GM12878 (cell line): ENCODE results near the gene TRIP11. TPM values are rescaled to one million over a fixed set of nuclear protein-coding genes. Genes with fewer than 3 reads are reported as not detected.

Experiments
- ATAC-seq: fragments of 200-7000 bp; cut with Tn5 transposase; 3 replicates; pipeline ENCODE4 v1.9.1; 2020; ENCODE audit warnings: mild to moderate bottlenecking, moderate library complexity
- BruUV-seq: library from RNA; stranded (reverse); fragments of 400-500 nt; replicated peaks from 2 replicates; lab custom pipeline; 2021; lab: Mats Ljungman, UMichigan
- CTCF ChIA-PET: fragments of 300-600 bp; sonication (Branson Sonifier 250); formaldehyde crosslinking; extraction: SDS; loops from one replicate; lab custom pipeline; 2021; ENCODE audit warnings: inconsistent platforms; lab: Yijun Ruan, JAX
- POLR2A ChIA-PET: fragments of 350-600 bp; formaldehyde crosslinking; extraction: SDS; loops from one replicate; lab custom pipeline; 2021; ENCODE audit warnings: inconsistent platforms; lab: Charles Lee
- RAD21 ChIA-PET: fragments of 300-600 bp; sonication (Branson Sonifier 250); formaldehyde crosslinking; loops from one replicate; lab custom pipeline; 2023; ENCODE audit warnings: antibody characterized with exemption; ENCODE audit not compliant: unreplicated experiment; lab: Charles Lee
- SMC1A ChIA-PET: fragments of 300-600 bp; sonication (Branson Sonifier 250); formaldehyde crosslinking; loops from one replicate; lab custom pipeline; 2023; ENCODE audit not compliant: unreplicated experiment, uncharacterized antibody; lab: Charles Lee
- DNase-seq: peaks from one replicate; pipeline ENCODE4 v3.0.0-alpha.2; 2011; ENCODE audit warnings: low read depth, low spot score
- FAIRE-seq: peaks from 3 replicates; lab custom pipeline; 2011; peaks lifted over from hg19 to GRCh38; lab: Jason Lieb, UNC
- H2AFZ ChIP-seq: 2 replicates; pipeline ENCODE4 v1.6.0; 2011; ENCODE audit warnings: low read depth, low read length, control low read depth; ENCODE audit not compliant: control insufficient read depth
- H3K27ac ChIP-seq: 2 replicates; pipeline ENCODE4 v1.5.1; 2011; ENCODE audit warnings: control low read depth; ENCODE audit not compliant: control insufficient read depth, insufficient read depth
- H3K27me3 ChIP-seq, 2 experiments: replicated peaks in 1 of 2; 2 replicates each; pipeline versions ENCODE4 v1.6.0 to v1.6.1; 2011; ENCODE audit warnings: low read length in 1 of 2; ENCODE audit not compliant: control insufficient read depth in 2 of 2, insufficient read depth in 2 of 2
- H3K36me3 ChIP-seq, 2 experiments: 2 replicates each; pipeline ENCODE4 v1.5.1; 2011; ENCODE audit warnings: low read length in 1 of 2; ENCODE audit not compliant: control insufficient read depth in 2 of 2, insufficient read depth in 2 of 2
- H3K4me1 ChIP-seq: 2 replicates; pipeline ENCODE4 v1.6.1; 2011; ENCODE audit warnings: mild to moderate bottlenecking, low read length, moderate library complexity, mixed read lengths; ENCODE audit not compliant: control insufficient read depth, insufficient read depth
- H3K4me2 ChIP-seq: 2 replicates; pipeline ENCODE4 v1.6.0; 2011; ENCODE audit warnings: control low read depth; ENCODE audit not compliant: control insufficient read depth, insufficient read depth
- H3K4me3 ChIP-seq: fragments of 200-600 bp; sonication (generic); 2 replicates; pipeline ENCODE4 v1.5.1; 2016
- H3K79me2 ChIP-seq: 2 replicates; pipeline ENCODE4 v1.6.0; 2011; ENCODE audit warnings: low read length; ENCODE audit not compliant: control insufficient read depth, insufficient read depth
- H3K9ac ChIP-seq: 2 replicates; pipeline ENCODE4 v1.8.0; 2011; ENCODE audit warnings: low read length, control low read depth, mixed read lengths; ENCODE audit not compliant: control insufficient read depth, insufficient read depth
- H3K9me3 ChIP-seq: replicated peaks from 3 replicates; pipeline ENCODE4 v1.5.1; 2011; ENCODE audit warnings: mild to moderate bottlenecking, low read length; ENCODE audit not compliant: control insufficient read depth, insufficient read depth
- H4K20me1 ChIP-seq: 2 replicates; pipeline ENCODE4 v1.6.0; 2011; ENCODE audit not compliant: control insufficient read depth, insufficient read depth
- ATF7 ChIP-seq: fragments of 450-650 bp; IDR thresholded peaks from 2 replicates; pipeline ENCODE4 v1.6.1; 2016; ENCODE audit warnings: low read depth, mild to moderate bottlenecking
- CBX3 ChIP-seq: fragments of 200-600 bp; sonication (generic); IDR thresholded peaks from 2 replicates; pipeline ENCODE4 v1.6.1; 2016; ENCODE audit warnings: low read depth, borderline replicate concordance
- EGR1 ChIP-seq, 2 experiments: IDR thresholded peaks; 1 replicate in 1 of 2; 2 replicates in 1 of 2; pipeline ENCODE4 v1.6.1; 2011 to 2012; ENCODE audit warnings: low read depth in 2 of 2, low read length in 2 of 2, borderline replicate concordance in 1 of 2, mild to moderate bottlenecking in 1 of 2, moderate library complexity in 1 of 2
- EZH2 ChIP-seq: IDR thresholded peaks from 2 replicates; pipeline ENCODE4 v1.6.1; 2012; ENCODE audit warnings: low read depth, mild to moderate bottlenecking, control low read depth, inconsistent platforms, low read length, borderline replicate concordance; ENCODE audit not compliant: control insufficient read depth
- FOXK2 ChIP-seq: fragments of 450-650 bp; IDR thresholded peaks from 2 replicates; pipeline ENCODE4 v1.6.1; 2017; ENCODE audit warnings: mild to moderate bottlenecking, moderate library complexity
- HDGF ChIP-seq: fragments of 450-650 bp; IDR thresholded peaks from 2 replicates; pipeline ENCODE4 v1.6.1; 2016; ENCODE audit warnings: antibody characterized with exemption
- IKZF2 ChIP-seq, 2 experiments: fragments of 450-650 bp; IDR thresholded peaks; 2 replicates each; pipeline ENCODE4 v1.6.1; 2017; ENCODE audit warnings: mild to moderate bottlenecking in 2 of 2, moderate library complexity in 2 of 2
- NRF1 ChIP-seq: conservative IDR thresholded peaks from 2 replicates; pipeline ENCODE4 v1.6.1; 2011; ENCODE audit warnings: mild to moderate bottlenecking, low read depth, low read length, improper control_type of control experiment
- RELA ChIP-seq: fragments of 450-650 bp; IDR thresholded peaks from 2 replicates; pipeline ENCODE4 v1.8.0; 2014; ENCODE audit warnings: borderline replicate concordance; ENCODE audit not compliant: partially characterized antibody
- SIN3A ChIP-seq: IDR thresholded peaks from 2 replicates; pipeline ENCODE4 v1.6.1; 2012; ENCODE audit warnings: low read depth, low read length, improper control_type of control experiment
- YBX1 ChIP-seq: fragments of 450-650 bp; IDR thresholded peaks from 2 replicates; pipeline ENCODE4 v1.6.1; 2016; ENCODE audit warnings: antibody characterized with exemption
- ZNF592 ChIP-seq: fragments of 450-650 bp; IDR thresholded peaks from 2 replicates; pipeline ENCODE4 v1.6.1; 2017; ENCODE audit warnings: mild to moderate bottlenecking, moderate library complexity
- WGBS: methylation state at CpG from one replicate; pipeline ENCODE4 v1.1.6; 2016; ENCODE audit warnings: low lambda C conversion rate; ENCODE audit not compliant: insufficient replicate concordance, insufficient coverage; ENCODE audit errors: missing lambda C conversion rate; 5-methylcytosine and 5-hydroxymethylcytosine counted together
- in situ Hi-C: fragments of 300-500 bp; cut with MboI; formaldehyde crosslinking; loops from 9 replicates; pipeline ENCODE4 v1.14.3; 2018; ENCODE audit warnings: mixed read lengths
- intact Hi-C: fragments of 100-400 bp; cut with micrococcal nuclease; formaldehyde crosslinking; loops from one replicate; pipeline ENCODE4 v1.14.2; 2022; ENCODE audit not compliant: unreplicated experiment
- polyA plus RNA-seq, 11 experiments: library from polyadenylated mRNA; depleted of rRNA in 4 of 11; unstranded in 6 of 11; stranded (reverse) in 5 of 11; fragments of >200 nt; fragmentation: Nextera tagmentation in 4 of 11; fragmentation: Illumina TruSeq in 1 of 11; extraction: Ambion mirVana in 4 of 11; extraction: Trizol in 1 of 11; gene quantifications; 1 replicate in 1 of 11; 2 replicates in 10 of 11; pipeline versions ENCODE4 v1.2.1 to v1.2.3, GENCODE V29; 2011 to 2016; ENCODE audit warnings: inconsistent platforms in 2 of 11, missing spikeins in 2 of 11, low read depth in 1 of 11
- total RNA-seq, 4 experiments: library from RNA; depleted of rRNA in 3 of 4; stranded (reverse); fragments of >200 nt in 3 of 4; fragmentation: Illumina TruSeq in 1 of 4; extraction: Trizol in 1 of 4; gene quantifications; 2 replicates each; pipeline versions ENCODE4 v1.2.1 to v1.2.3, GENCODE V29; 2013 to 2021
- TF ChIP-seq, protein P1 (sequence below): fragments of 150-350 bp; IDR thresholded peaks from 2 replicates; pipeline ENCODE4 v1.6.1; 2016; ENCODE audit warnings: low read depth, low read length
- TF ChIP-seq, protein P2 (sequence below): fragments of 450-650 bp; conservative IDR thresholded peaks from 2 replicates; pipeline ENCODE4 v1.6.1; 2017; ENCODE audit warnings: mild to moderate bottlenecking, moderate library complexity
- TF ChIP-seq, protein P3 (sequence below): IDR thresholded peaks from 2 replicates; pipeline ENCODE4 v1.6.1; 2011; ENCODE audit warnings: borderline replicate concordance, low read depth, mild to moderate bottlenecking, moderate library complexity, mixed read lengths, low read length; ENCODE audit not compliant: insufficient read depth; ENCODE audit errors: extremely low read length

The TRIP11 gene
- total and polyA plus RNA-seq, 10 of the 15 experiments (the other 5 are each of a cell fraction or from before 2014, with no cell fraction given) = 5.3 to 46.1 (median 19.9) TPM

DNA sequence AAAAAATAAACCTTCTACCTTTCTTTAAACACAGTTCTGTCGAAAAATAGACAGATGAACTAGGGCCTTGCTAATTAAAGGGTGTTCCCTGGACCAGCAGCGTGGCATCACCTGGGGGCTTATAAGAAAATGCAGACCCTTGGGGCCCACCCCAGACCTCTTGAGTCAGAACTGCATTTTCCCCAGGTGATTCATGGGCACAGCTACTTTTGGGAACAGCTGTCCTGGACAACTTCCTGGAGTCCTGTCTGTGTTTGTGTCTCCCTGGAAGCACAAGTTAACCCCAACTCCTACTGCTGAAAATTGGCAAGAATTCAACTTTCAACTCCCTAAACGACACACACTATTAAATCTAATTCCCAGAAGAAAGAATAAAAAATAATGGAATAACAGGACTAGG, 110.2 kb downstream of the TRIP11 start:
- ChIA-PET CTCF (no interaction called here), POLR2A (no interaction called here), RAD21 (no interaction called here), SMC1A (no interaction called here)
- H4K20me1 ChIP-seq = no peaks in the 10 kb centered on the region
- no peaks in the 10 kb centered on the region for H3K36me3 ChIP-seq
- BruUV-seq = no TSS peak
- 13% methylated on average over 3 of the region's 3 CpGs for WGBS
- H3K4me1 ChIP-seq = no peaks in the 10 kb centered on the region
- H3K79me2 ChIP-seq = no peaks in the 10 kb centered on the region
- FAIRE-seq = no peak
- H3K9me3 ChIP-seq = no peaks in the 10 kb centered on the region
- H3K9ac ChIP-seq = no peak overlapping the region
- H3K27ac ChIP-seq = no peak overlapping the region
- H3K4me2 ChIP-seq = no peak overlapping the region
- no peaks in the 10 kb centered on the region for H3K27me3 ChIP-seq
- no peak overlapping the region for H2AFZ ChIP-seq
- intact Hi-C loops = no loop called here
- in situ Hi-C loops = no loop called here
- ATAC-seq = no peak
- DNase-seq = no peak
- H3K4me3 ChIP-seq = no peak overlapping the region
- TF ChIP-seq EGR1 (IDR thresholded peaks at IDR 0.05; ENCODE audit: borderline replicate concordance in 1 of 2, low read depth in 2 of 2, low read length in 2 of 2) = no peak
- no peak for TF ChIP-seq HDGF
- TF ChIP-seq SIN3A = no peak
- TF ChIP-seq, protein P1, sequence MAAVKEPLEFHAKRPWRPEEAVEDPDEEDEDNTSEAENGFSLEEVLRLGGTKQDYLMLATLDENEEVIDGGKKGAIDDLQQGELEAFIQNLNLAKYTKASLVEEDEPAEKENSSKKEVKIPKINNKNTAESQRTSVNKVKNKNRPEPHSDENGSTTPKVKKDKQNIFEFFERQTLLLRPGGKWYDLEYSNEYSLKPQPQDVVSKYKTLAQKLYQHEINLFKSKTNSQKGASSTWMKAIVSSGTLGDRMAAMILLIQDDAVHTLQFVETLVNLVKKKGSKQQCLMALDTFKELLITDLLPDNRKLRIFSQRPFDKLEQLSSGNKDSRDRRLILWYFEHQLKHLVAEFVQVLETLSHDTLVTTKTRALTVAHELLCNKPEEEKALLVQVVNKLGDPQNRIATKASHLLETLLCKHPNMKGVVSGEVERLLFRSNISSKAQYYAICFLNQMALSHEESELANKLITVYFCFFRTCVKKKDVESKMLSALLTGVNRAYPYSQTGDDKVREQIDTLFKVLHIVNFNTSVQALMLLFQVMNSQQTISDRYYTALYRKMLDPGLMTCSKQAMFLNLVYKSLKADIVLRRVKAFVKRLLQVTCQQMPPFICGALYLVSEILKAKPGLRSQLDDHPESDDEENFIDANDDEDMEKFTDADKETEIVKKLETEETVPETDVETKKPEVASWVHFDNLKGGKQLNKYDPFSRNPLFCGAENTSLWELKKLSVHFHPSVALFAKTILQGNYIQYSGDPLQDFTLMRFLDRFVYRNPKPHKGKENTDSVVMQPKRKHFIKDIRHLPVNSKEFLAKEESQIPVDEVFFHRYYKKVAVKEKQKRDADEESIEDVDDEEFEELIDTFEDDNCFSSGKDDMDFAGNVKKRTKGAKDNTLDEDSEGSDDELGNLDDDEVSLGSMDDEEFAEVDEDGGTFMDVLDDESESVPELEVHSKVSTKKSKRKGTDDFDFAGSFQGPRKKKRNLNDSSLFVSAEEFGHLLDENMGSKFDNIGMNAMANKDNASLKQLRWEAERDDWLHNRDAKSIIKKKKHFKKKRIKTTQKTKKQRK = no peak
- TF ChIP-seq, protein P2, sequence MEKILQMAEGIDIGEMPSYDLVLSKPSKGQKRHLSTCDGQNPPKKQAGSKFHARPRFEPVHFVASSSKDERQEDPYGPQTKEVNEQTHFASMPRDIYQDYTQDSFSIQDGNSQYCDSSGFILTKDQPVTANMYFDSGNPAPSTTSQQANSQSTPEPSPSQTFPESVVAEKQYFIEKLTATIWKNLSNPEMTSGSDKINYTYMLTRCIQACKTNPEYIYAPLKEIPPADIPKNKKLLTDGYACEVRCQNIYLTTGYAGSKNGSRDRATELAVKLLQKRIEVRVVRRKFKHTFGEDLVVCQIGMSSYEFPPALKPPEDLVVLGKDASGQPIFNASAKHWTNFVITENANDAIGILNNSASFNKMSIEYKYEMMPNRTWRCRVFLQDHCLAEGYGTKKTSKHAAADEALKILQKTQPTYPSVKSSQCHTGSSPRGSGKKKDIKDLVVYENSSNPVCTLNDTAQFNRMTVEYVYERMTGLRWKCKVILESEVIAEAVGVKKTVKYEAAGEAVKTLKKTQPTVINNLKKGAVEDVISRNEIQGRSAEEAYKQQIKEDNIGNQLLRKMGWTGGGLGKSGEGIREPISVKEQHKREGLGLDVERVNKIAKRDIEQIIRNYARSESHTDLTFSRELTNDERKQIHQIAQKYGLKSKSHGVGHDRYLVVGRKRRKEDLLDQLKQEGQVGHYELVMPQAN = no peak
- TF ChIP-seq FOXK2 = no peak
- no peak for TF ChIP-seq RELA
- no peak for TF ChIP-seq ATF7
- TF ChIP-seq YBX1 = no peak
- TF ChIP-seq CBX3 = no peak
- TF ChIP-seq, protein P3, sequence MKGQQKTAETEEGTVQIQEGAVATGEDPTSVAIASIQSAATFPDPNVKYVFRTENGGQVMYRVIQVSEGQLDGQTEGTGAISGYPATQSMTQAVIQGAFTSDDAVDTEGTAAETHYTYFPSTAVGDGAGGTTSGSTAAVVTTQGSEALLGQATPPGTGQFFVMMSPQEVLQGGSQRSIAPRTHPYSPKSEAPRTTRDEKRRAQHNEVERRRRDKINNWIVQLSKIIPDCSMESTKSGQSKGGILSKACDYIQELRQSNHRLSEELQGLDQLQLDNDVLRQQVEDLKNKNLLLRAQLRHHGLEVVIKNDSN = no peak
- TF ChIP-seq EZH2 = no peak
- no peak for TF ChIP-seq IKZF2 (IDR thresholded peaks at IDR 0.05)
- no peak for TF ChIP-seq ZNF592
- TF ChIP-seq NRF1 = no peak
